D721Med (cell line): ENCODE data around the gene WFDC10B.
"Not testable (repeated sequence)": the region's sequence is repeated elsewhere in the genome, so short reads cannot be mapped to it uniquely, and the experiment has no call there.

ENCODE experiments used
- DNase-seq: peaks from one replicate; pipeline ENCODE4 v3.0.0; 2011; ENCODE audit warnings: low spot score; ENCODE audit not compliant: insufficient read length
- FAIRE-seq: peaks from 2 replicates; lab custom pipeline; 2011; peaks lifted over from hg19 to GRCh38; lab: Jason Lieb, UNC
- CTCF ChIP-seq: IDR thresholded peaks from 2 replicates; pipeline ENCODE4 v1.5.1; 2012; ENCODE audit warnings: mild to moderate bottlenecking, control low read depth; ENCODE audit not compliant: insufficient read depth; ENCODE audit errors: missing control alignments

The WFDC10B gene

DNA sequence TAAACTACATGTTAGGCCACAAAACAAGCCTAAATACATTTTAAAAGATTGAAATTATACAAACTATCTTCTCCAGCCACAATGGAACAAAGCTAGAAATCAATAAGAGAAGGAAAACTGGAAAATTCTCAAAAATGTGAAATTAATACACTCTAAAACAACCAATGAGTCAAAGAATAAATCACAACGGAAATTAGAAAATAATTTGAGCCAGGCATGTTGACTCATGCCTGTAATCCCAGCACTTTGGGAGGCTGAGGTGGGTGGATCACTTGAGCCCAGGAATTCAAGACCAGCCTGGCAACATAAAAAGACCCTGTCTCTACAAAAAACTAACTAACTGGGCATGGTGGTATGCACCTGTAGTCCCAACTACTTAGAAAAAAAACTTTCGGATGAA, 9.3 kb downstream of the WFDC10B start:
- DNase-seq (no peak), FAIRE-seq (no peak)
- TF ChIP-seq CTCF: no peak

DNA sequence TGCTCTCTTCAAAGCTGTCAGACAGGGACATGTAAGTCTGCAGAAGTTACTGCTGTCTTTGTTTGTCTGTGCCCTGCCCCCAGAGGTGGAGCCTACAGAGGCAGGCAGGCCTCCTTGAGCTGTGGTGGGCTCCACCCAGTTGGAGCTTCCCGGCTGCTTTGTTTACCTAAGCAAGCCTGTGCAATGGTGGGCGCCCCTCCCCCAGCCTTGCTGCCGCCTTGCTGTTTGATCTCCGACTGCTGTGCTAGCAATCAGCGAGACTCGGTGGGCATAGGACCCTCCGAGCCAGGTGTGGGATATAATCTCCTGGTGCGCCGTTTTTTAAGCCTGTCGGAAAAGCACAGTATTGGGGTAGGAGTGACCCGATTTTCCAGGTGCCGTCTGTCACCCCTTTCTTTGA, 11.5 kb downstream of the WFDC10B start:
- not testable (repeated sequence) for DNase-seq, FAIRE-seq

GRCh38 chr20:45685896-45686295, 18.9 kb downstream of the WFDC10B start:
- DNase-seq: no peak
- no peak for FAIRE-seq
- no peak for TF ChIP-seq CTCF

GRCh38 chr20:45679650-45680049, 25.2 kb downstream of the WFDC10B start:
- DNase-seq (no peak), FAIRE-seq (no peak)
- TF ChIP-seq CTCF: no peak

GRCh38 chr20:45672765-45673164, 32.1 kb downstream of the WFDC10B start:
- FAIRE-seq (no peak), DNase-seq (no peak)
- no peak for TF ChIP-seq CTCF

GRCh38 chr20:45670139-45670538, 34.7 kb downstream of the WFDC10B start, which contains the start of gene WFDC11:
TSS of gene WFDC11 (minus strand) at chr20:45670239. CDS start at chr20:45650600, 19,639 bp downstream.
- no peak for FAIRE-seq
- no peak for TF ChIP-seq CTCF
- no peak for DNase-seq

DNA sequence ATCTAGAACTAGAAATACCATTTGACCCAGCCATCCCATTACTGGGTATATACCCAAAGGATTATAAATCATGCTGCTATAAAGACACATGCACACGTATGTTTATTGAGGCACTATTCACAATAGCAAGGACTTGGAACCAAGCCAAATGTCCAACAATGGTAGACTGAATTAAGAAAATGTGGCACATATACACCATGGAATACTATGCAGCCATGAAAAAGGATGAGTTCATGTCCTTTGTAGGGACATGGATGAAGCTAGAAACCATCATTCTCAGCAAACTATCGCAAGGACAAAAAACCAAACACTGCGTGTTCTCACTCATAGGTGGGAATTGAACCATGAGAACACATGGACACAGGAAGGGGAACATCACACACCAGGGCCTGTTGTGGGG, 47.8 kb downstream of the WFDC10B start:
- not testable (repeated sequence) for FAIRE-seq

DNA sequence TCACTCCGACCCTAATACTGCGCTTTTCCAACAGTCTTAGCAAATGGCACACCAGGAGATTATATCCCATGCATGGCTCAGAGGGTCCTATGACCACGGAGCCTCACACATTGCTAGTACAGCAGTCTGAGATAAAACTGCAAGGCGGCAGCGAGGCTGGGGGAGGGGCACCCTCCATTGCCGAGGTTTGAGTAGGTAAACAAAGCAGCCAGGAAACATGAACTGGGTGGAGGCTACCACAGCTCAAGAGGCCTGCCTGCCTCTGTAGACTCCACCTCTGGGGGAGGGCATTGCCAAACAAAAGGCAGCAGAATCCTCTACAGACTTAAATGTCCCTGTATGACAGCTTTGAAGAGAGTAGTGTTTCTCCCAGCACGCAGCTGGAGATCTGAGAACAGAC, 53.1 kb downstream of the WFDC10B start:
- not testable (repeated sequence) for FAIRE-seq, DNase-seq

More for the DNA sequence above, 47.8 kb downstream of the WFDC10B start:
- DNase-seq: not testable (repeated sequence)

- FAIRE-seq (no peak), DNase-seq (no peak)
- TF ChIP-seq CTCF: no peak
Observed at GRCh38 chr20:45649312-45649863, 55.4 kb downstream of the WFDC10B start.
